GM18951 (cell line): ENCODE results near the gene DHRS7.

ENCODE experiments used
- POLR2A ChIP-seq: IDR thresholded peaks from 4 replicates; pipeline ENCODE4 v1.6.1; 2011; ENCODE audit warnings: mild to moderate bottlenecking; ENCODE audit not compliant: insufficient read length, insufficient read depth; ENCODE audit errors: extremely low read depth
- in situ Hi-C: fragments of 300-500 bp; cut with MboI; formaldehyde crosslinking; loops from one replicate; pipeline ENCODE4 v1.12.0; 2022; ENCODE audit warnings: low sequenced_read_pairs, mixed read lengths, inconsistent platforms; ENCODE audit not compliant: unreplicated experiment

Gene DHRS7

DNA sequence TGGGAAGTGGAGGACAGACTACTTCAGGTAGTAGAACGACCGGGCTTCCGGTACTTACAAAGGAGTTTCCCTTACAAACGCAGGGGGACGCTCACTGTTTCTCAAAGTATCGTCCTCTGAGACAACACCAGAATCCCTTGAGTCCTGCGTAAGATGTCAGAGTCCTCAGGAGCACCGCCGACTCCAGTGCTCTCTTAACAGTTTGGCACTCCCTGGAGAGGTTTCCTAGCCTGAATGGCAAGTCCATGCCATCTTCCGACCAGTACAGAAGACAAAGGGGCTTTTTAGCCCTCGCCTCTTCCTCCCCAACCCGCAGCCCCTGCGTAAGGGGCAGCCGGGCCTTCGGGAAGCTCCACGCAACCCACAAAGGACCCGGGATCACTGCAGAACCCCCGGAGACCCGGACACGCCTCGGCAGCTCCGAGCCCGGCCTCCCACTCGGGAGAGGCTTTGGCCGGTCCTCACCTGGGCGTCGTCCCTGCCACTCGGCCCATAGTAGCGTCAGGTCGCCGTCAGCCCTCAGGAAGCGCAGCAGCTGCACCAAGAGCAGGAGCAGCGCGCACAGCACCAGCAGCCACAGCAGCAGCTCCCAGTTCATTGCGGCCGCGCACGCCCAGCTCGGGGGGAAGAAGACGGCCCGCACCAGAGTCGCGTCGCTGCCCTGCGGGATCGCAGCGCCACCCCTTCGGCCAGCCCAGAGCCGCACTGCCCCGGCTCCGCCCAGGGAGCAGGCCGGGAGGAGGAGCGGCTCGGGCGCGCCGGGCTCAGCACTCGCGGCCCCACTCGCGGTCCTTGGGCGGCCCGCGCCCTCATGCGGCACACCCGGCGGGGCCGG, at the start of gene DHRS7:
DHRS7 (minus strand) TSS at position 687 of the 835 bp plus-strand sequence; CDS start at position 598, 89 bp downstream.
- in situ Hi-C loops = no loop called here
- peak; percentile 80 for TF ChIP-seq POLR2A

DNA sequence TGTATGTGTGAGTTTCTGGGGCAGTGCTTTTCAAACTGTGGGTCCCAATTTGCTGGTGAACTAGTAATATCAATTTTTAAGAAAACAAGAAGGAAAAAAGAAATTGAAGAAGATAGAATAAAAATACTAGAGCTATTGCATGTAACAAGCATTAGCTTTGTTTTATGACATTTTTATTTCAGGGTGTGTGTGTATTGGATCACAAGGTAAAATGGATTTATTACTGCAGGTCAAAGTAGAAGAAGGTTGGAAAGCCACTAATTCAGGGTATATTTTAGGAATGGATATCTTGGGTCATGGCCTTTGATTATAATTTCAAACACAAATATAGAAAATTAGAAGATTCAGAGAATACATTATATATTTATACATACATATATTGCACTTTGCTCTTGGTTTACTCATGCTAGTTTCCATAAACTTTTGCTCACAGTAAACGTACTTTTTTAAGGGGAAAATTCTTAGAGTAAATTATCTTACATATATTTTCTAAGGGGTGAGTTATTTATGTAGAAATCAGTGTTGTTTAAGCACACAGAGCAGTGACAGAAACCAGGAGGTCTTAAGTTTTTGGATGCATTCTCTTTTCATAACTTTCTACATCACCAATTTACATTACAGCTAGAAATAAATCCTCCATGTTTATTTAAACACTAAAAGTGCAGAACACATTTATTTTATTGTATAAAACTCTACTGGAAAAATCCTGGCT, 49.4 kb upstream of the DHRS7 start:
- no peak for TF ChIP-seq POLR2A
- in situ Hi-C loops = no loop called here

GRCh38 chr14:60214003-60214402, 48.8 kb upstream of the DHRS7 start:
- in situ Hi-C loops = no loop called here
- TF ChIP-seq POLR2A = no peak

- in situ Hi-C loops = no loop called here
Measured at GRCh38 chr14:60212503-60213371, 47.5 kb upstream of the DHRS7 start.

GRCh38 chr14:60211153-60211552, 46.0 kb upstream of the DHRS7 start:
- no peak for TF ChIP-seq POLR2A
- in situ Hi-C loops = no loop called here

More at GRCh38 chr14:60212503-60213371, 47.5 kb upstream of the DHRS7 start:
- peak; percentile 35 for TF ChIP-seq POLR2A

DNA sequence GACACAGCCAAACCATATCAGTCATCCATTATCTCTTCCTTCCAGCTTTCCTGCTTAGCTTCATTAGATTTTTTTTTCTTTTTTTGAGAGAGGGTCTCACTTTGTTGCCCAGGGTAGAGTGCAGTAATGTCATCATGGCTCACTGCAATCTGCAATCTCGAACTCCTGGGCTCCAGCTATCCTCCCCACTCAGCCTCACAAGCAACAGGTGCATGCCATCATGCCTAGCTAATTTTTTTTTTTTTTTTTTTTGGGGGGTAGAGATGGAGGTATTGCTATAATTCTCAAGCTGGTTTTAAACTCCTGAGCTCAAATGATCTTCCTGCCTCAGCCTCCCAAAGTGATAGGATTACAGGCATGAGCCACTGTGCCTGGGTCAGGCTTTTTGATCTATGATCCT, 45.5 kb upstream of the DHRS7 start:
- in situ Hi-C loops = no loop called here
- TF ChIP-seq POLR2A = no peak

DNA sequence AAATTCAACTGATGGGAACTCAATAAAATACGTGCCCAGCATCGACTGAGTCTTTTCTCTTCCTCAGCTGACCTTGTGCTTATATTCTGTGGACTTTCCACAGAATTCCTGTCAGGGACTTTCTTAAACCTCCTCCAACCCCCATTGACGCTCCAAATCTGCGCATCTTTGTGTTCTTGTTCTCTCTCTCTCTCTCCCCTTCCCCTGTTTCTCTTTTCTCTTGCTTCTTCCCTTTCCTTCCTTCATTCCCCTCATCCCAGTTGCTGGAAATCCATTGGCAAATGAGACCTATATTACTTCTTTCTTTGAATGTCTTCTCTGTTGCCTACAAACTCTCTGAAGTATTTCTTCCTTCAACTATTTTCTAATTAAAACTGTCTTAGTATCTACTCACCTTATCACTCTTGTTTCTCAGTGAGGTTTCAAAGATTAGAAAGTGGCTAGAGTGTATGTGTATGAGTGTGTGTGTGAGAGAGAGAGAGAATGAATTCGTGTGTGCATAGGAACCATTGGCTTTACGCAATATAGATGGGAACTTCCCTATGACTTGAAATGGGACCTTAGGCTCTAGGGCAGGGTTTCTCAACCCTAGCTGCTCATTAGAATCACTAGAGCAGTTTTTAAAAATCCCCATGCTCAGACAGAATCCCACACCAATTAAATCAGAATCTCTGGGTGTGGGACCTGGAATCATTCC, 41.8 kb upstream of the DHRS7 start:
- in situ Hi-C loops = no loop called here
- TF ChIP-seq POLR2A = no peak

GRCh38 chr14:60206249-60206670, 41.1 kb upstream of the DHRS7 start:
- no peak for TF ChIP-seq POLR2A
- in situ Hi-C loops = no loop called here

DNA sequence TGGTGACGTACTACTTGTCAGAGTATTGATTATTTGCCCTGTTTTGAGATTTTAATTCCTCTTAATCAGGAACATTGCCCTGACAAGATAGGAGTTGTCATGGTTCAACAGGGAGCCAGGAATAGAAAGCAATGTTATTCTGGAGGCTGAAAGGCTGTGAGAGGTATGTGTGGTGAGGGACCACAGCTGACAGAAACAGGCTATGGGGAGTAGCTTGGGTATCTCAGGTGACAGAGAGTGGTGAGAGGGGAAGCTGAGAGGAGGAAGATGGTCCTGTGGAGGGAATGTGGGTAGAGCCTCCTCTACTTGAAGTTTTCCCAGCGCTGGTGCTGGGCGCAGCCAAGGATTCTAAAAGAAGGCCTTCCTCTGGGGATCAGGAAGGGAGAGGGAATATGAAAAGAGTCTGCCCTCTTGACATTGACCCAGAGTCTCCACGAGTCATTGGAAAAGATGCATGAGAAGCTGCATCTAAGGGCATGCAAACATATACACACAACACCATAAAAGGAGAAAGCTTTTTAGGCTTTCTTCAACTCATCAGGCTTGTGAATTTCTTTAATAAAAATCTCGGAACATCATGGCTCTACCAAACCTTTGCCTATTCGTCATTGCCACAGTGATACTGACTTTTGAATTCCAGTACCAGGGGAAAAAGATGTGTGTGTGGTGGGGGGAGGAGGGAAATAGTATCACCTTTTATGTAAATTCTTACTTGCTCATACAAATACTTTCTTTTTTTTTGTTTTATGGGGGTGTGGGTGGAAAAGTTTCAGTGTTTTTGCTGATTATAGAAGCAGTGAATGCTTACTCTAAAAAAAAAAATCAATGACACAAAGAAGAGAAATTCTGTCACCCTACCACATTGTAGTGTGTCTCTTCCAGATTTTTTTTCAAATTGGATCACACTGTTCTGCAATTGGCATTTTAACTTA, 39.9 kb upstream of the DHRS7 start:
- no peak for TF ChIP-seq POLR2A
- in situ Hi-C loops = no loop called here

DNA sequence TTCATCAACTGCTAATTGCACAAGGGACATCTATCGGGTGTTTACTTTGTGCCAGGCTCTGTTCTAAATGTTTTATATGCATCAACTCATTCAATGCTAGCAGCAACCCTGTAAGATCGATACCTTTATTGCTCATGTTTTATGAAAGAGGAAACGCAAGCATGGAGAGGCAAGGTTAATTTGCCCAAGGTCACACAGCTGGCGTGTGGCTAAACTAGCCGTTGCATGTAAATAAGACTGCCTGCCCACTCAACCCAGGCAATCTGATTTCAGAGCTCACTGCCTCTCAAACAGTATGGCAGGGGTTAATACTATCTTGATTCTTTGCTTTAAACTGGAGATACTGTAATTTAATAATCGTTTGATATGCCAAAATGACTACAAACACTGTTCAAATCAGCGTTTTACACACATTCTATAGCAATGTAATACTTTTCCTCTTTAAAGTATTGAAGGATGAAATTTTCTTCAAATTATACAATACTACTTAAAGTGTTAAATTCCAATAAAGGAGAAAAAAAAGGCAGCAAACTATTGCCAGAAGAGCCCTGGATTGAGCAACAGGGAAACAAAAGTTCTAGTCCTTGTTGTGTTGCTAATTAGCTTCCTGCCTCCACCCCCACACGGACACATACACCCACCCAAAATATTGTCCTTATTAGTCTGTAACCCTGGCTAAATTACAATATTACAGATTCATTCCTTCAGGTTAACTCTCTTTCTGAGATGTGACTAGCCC, 39.1 kb upstream of the DHRS7 start:
- peak; percentile 14 for TF ChIP-seq POLR2A
- in situ Hi-C loops = no loop called here

DNA sequence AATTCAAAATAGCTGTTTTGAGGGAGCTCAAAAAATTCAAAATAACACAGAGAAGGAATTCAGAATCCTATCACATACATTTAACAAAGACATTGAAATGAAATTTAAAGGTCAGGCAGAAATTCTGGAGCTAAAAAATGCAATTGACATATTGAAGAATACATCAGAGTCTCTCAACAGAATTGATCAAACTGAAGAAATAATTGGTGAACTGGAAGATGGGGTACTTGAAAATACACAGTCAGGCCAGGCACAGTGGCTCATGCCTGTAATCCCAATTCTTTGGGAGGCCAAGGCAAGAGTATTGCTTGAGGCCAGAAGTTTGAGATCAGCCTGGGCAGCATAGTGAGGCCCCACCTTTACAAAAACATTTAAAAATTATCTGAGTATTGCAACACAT, 34.1 kb upstream of the DHRS7 start:
- no peak for TF ChIP-seq POLR2A
- in situ Hi-C loops = loop anchor here (25.0 kb wide), 1 partner anchor 562 kb away; no protein-coding TSS in a partner anchor
